ENCODE data around the gene LOXL3.

- TF ChIP-seq CTCF (IDR thresholded peaks at IDR 0.05; ENCODE audit: poor library complexity, severe bottlenecking) (no peak), EP300 (conservative IDR thresholded peaks at IDR 0.05; ENCODE audit: poor library complexity, severe bottlenecking) (no peak), MXI1 (conservative IDR thresholded peaks at IDR 0.05; ENCODE audit: poor library complexity, severe bottlenecking) (no peak), EZH2 (IDR thresholded peaks at IDR 0.05; ENCODE audit: borderline replicate concordance, insufficient read depth, low read length, poor library complexity, severe bottlenecking) (no peak), POLR2AphosphoS5 (IDR thresholded peaks at IDR 0.05) (no peak)
Observed at GRCh38 chr2:74536166-74536950, 17.4 kb downstream of the LOXL3 start.
